ENCODE measurements around the gene TP63.

TP63 gene

GRCh38 chr3:189685860-189686259 lies 54.7 kb downstream of the TP63 start:
- DNase-seq: no peak

- no peak for DNase-seq
These were observed 56.3 kb downstream of the TP63 start for GRCh38 chr3:189687475-189687874.

- no peak for DNase-seq
These were observed 57.1 kb downstream of the TP63 start for GRCh38 chr3:189688262-189688661.

- DNase-seq: no peak
These were observed 58.4 kb downstream of the TP63 start for GRCh38 chr3:189689625-189690024.

GRCh38 chr3:189690237-189690636 lies 59.0 kb downstream of the TP63 start:
- no peak for DNase-seq

GRCh38 chr3:189690672-189691071 lies 59.5 kb downstream of the TP63 start:
- no peak for DNase-seq

- no peak for DNase-seq
These were observed 64.2 kb downstream of the TP63 start for GRCh38 chr3:189695400-189695799.

GRCh38 chr3:189698811-189699210 lies 67.6 kb downstream of the TP63 start:
- no peak for DNase-seq

- DNase-seq: no peak
These were observed 68.7 kb downstream of the TP63 start for GRCh38 chr3:189699885-189700284.

GRCh38 chr3:189702066-189702646 lies 71.0 kb downstream of the TP63 start:
- DNase-seq: no peak

- DNase-seq: no peak
These were observed 72.7 kb downstream of the TP63 start for GRCh38 chr3:189703865-189704264.

GRCh38 chr3:189708375-189708774 lies 77.2 kb downstream of the TP63 start:
- DNase-seq: no peak

- no peak for DNase-seq
These were observed 79.6 kb downstream of the TP63 start for GRCh38 chr3:189710620-189711402.

- DNase-seq: peak; percentile 51
These were observed 81.8 kb downstream of the TP63 start for GRCh38 chr3:189712906-189713483.

GRCh38 chr3:189714991-189715961 lies 84.1 kb downstream of the TP63 start:
- DNase-seq: peak; percentile 9

- DNase-seq: no peak
These were observed 87.0 kb downstream of the TP63 start for GRCh38 chr3:189718215-189718614.

- no peak for DNase-seq
These were observed 89.7 kb downstream of the TP63 start for GRCh38 chr3:189720736-189721417.

- no peak for DNase-seq
These were observed 90.9 kb downstream of the TP63 start for GRCh38 chr3:189721873-189722665.

GRCh38 chr3:189724356-189724755 lies 93.2 kb downstream of the TP63 start:
- no peak for DNase-seq

- DNase-seq: no peak
These were observed 95.1 kb downstream of the TP63 start for GRCh38 chr3:189726277-189726676.

GRCh38 chr3:189727158-189727557 lies 96.0 kb downstream of the TP63 start:
- no peak for DNase-seq

- DNase-seq: no peak
These were observed 96.7 kb downstream of the TP63 start for GRCh38 chr3:189727898-189728297.
